Skeletal muscle tissue (tissue), 4 donors: ENCODE data around the gene IL23A. TPM values are rescaled to one million over a fixed set of nuclear protein-coding genes. Genes with fewer than 3 reads are reported as not detected.
"Not testable (repeated sequence)": the region's sequence is repeated elsewhere in the genome, so short reads cannot be mapped to it uniquely, and the experiment has no call there.

Source experiments
- H3K27ac ChIP-seq: one replicate; pipeline ENCODE4 v1.7.0; 2013; ENCODE audit warnings: mild to moderate bottlenecking, low read depth, low read length, inconsistent platforms
- H3K27me3 ChIP-seq, 3 donors: one replicate each; pipeline ENCODE4 v1.7.0; 2013; ENCODE audit warnings: low read length in 3 of 3; ENCODE audit not compliant: control insufficient read depth in 3 of 3, insufficient read depth in 3 of 3
- H3K36me3 ChIP-seq, 3 donors: one replicate each; pipeline ENCODE4 v1.7.0; 2013; ENCODE audit warnings: low read length in 3 of 3; ENCODE audit not compliant: control insufficient read depth in 3 of 3, insufficient read depth in 3 of 3
- H3K4me1 ChIP-seq, 3 donors: one replicate each; pipeline ENCODE4 v1.7.0; 2013; ENCODE audit warnings: low read length in 3 of 3, mild to moderate bottlenecking in 3 of 3; ENCODE audit not compliant: control insufficient read depth in 3 of 3, insufficient read depth in 3 of 3
- H3K4me3 ChIP-seq, 3 donors: one replicate each; pipeline ENCODE4 v1.7.0; 2013; ENCODE audit warnings: low read length in 3 of 3
- H3K9ac ChIP-seq, 3 donors: one replicate each; pipeline ENCODE4 v1.7.0; 2013; ENCODE audit warnings: low read length in 3 of 3, mild to moderate bottlenecking in 3 of 3, moderate library complexity in 2 of 3, low read depth in 1 of 3
- H3K9me3 ChIP-seq, 3 donors: one replicate each; pipeline ENCODE4 v1.7.0; 2013; ENCODE audit warnings: low read length in 3 of 3; ENCODE audit not compliant: control insufficient read depth in 3 of 3
- total RNA-seq: library from RNA; depleted of rRNA; stranded (reverse); fragments of >200 nt; gene quantifications from one replicate; pipeline ENCODE4 v1.2.3, GENCODE V29; 2014
- donor health status: Osteomylitis.

Gene IL23A
- total RNA-seq, 1 donor from 2014 or later = not detected

- Histone ChIP-seq H3K4me3 (no peak overlapping the region), H3K4me1 (no peaks in the 10 kb centered on the region), H3K27ac (no peak overlapping the region), H3K9me3 (no peaks in the 10 kb centered on the region), H3K27me3 (no peaks in the 10 kb centered on the region), H3K36me3 (peaks cover 55 to 80% (median 78%) of the 10 kb centered on the region in 3 donors), H3K9ac (no peak overlapping the region)
Observed at GRCh38 chr12:56324206-56324605, 14.5 kb upstream of the IL23A start.

GRCh38 chr12:56326126-56326525 lies 12.6 kb upstream of the IL23A start:
- H3K27ac ChIP-seq = no peak overlapping the region
- peaks cover 48 to 70% (median 68%) of the 10 kb centered on the region in 3 donors for H3K36me3 ChIP-seq
- H3K9ac ChIP-seq = no peak overlapping the region
- no peak overlapping the region for H3K4me3 ChIP-seq
- no peaks in the 10 kb centered on the region for H3K4me1 ChIP-seq
- H3K9me3 ChIP-seq = no peaks in the 10 kb centered on the region
- no peaks in the 10 kb centered on the region for H3K27me3 ChIP-seq

- H3K27ac ChIP-seq = no peak overlapping the region
- peaks cover 48 to 70% (median 67%) of the 10 kb centered on the region in 3 donors for H3K36me3 ChIP-seq
Observed at GRCh38 chr12:56326533-56326932, 12.2 kb upstream of the IL23A start.

GRCh38 chr12:56330936-56331490 lies 7.7 kb upstream of the IL23A start:
- H3K36me3 ChIP-seq = peaks cover 22 to 27% (median 25%) of the 10 kb centered on the region in 3 donors

More at GRCh38 chr12:56326533-56326932, 12.2 kb upstream of the IL23A start:
- H3K9ac ChIP-seq = no peak overlapping the region
- H3K9me3 ChIP-seq = no peaks in the 10 kb centered on the region
- H3K4me1 ChIP-seq = no peaks in the 10 kb centered on the region
- no peak overlapping the region for H3K4me3 ChIP-seq
- H3K27me3 ChIP-seq = no peaks in the 10 kb centered on the region

GRCh38 chr12:56332512-56333196 lies 6.0 kb upstream of the IL23A start:
- peak overlapping the region; percentile 83 to 92 (median 87) for H3K4me3 ChIP-seq
- H3K9ac ChIP-seq = peak overlapping the region in 2 of 3 donors; percentile 85 to 93
- peak overlapping the region; percentile 94 for H3K27ac ChIP-seq
- H3K27me3 ChIP-seq = no peaks in the 10 kb centered on the region
- H3K36me3 ChIP-seq = peaks cover 8 to 11% (median 9%) of the 10 kb centered on the region in 3 donors
- no peaks in the 10 kb centered on the region for H3K9me3 ChIP-seq
- H3K4me1 ChIP-seq = peaks cover 15 to 19% (median 16%) of the 10 kb centered on the region in 3 donors

More at GRCh38 chr12:56330936-56331490, 7.7 kb upstream of the IL23A start:
- H3K27me3 ChIP-seq = no peaks in the 10 kb centered on the region
- H3K4me1 ChIP-seq = peaks cover 15 to 19% (median 16%) of the 10 kb centered on the region in 3 donors
- no peak overlapping the region for H3K27ac ChIP-seq
- H3K4me3 ChIP-seq = no peak overlapping the region
- no peak overlapping the region for H3K9ac ChIP-seq
- H3K9me3 ChIP-seq = no peaks in the 10 kb centered on the region

- Histone ChIP-seq H3K27me3 (no peaks in the 10 kb centered on the region), H3K9ac (peak overlapping the region; percentile 85 to 96 (median 93)), H3K4me1 (peaks cover 15 to 19% (median 16%) of the 10 kb centered on the region in 3 donors), H3K9me3 (no peaks in the 10 kb centered on the region), H3K36me3 (peaks cover 2 to 6% (median 5%) of the 10 kb centered on the region in 3 donors), H3K4me3 (peak overlapping the region; percentile 83 to 92 (median 87)), H3K27ac (peak overlapping the region; percentile 94)
Observed at GRCh38 chr12:56333197-56333678, 5.4 kb upstream of the IL23A start.

GRCh38 chr12:56333679-56334489 lies 4.8 kb upstream of the IL23A start, which contains the start of gene PAN2:
Gene PAN2 (minus strand): TSS chr12:56334000. CDS start chr12:56333094, 906 bp downstream.
- Histone ChIP-seq H3K27me3 (no peaks in the 10 kb centered on the region), H3K9me3 (no peaks in the 10 kb centered on the region), H3K36me3 (peaks cover 0 to 5% (median 0%) of the 10 kb centered on the region in 3 donors), H3K4me3 (peak within 1 kb of the TSS; percentile 83 to 92 (median 87)), H3K9ac (peak within 1 kb of the TSS; percentile 85 to 96 (median 93)), H3K4me1 (peaks cover 15 to 19% (median 16%) of the 10 kb centered on the region in 3 donors), H3K27ac (peak within 1 kb of the TSS; percentile 94)

- Histone ChIP-seq H3K27me3 (no peaks in the 10 kb centered on the region), H3K9me3 (no peaks in the 10 kb centered on the region), H3K27ac (peak overlapping the region; percentile 94), H3K4me3 (peak overlapping the region; percentile 83 to 92 (median 87)), H3K36me3 (peaks cover 0 to 5% (median 0%) of the 10 kb centered on the region in 3 donors), H3K9ac (peak overlapping the region; percentile 85 to 96 (median 93)), H3K4me1 (peaks cover 15 to 19% (median 16%) of the 10 kb centered on the region in 3 donors)
Observed at GRCh38 chr12:56334490-56334793, 4.2 kb upstream of the IL23A start.

- H3K36me3 ChIP-seq, H3K27me3 ChIP-seq, H3K4me3 ChIP-seq: not testable (repeated sequence)
Observed at GRCh38 chr12:56335527-56335926, 3.2 kb upstream of the IL23A start.

More at GRCh38 chr12:56335527-56335926, 3.2 kb upstream of the IL23A start:
- H3K4me1 ChIP-seq = peaks cover 15 to 19% (median 16%) of the 10 kb centered on the region in 3 donors
- not testable (repeated sequence) for H3K9ac ChIP-seq, H3K27ac ChIP-seq, H3K9me3 ChIP-seq
